Neutrophil (primary cell): ENCODE measurements around the gene MTRF1.

Experiments used
- H3K27ac ChIP-seq: fragments of 200-600 bp; sonication (generic); 2 replicates; pipeline ENCODE4 v1.5.1; 2016; ENCODE audit warnings: mild to moderate bottlenecking, moderate library complexity
- H3K27me3 ChIP-seq: fragments of 200-600 bp; sonication (generic); 2 replicates; pipeline ENCODE4 v1.6.0; 2016; ENCODE audit warnings: mild to moderate bottlenecking
- H3K36me3 ChIP-seq: fragments of 200-600 bp; sonication (generic); 2 replicates; pipeline ENCODE4 v1.5.1; 2017
- H3K4me1 ChIP-seq, 2 experiments: fragments of 200-600 bp in 1 of 2; sonication (generic) in 1 of 2; 1 replicate in 1 of 2; 2 replicates in 1 of 2; pipeline versions ENCODE4 v1.5.1 to v1.6.1; 2013 to 2016; ENCODE audit warnings: low read depth in 1 of 2, low read length in 1 of 2, mild to moderate bottlenecking in 1 of 2, moderate library complexity in 1 of 2; ENCODE audit not compliant: control insufficient read depth in 1 of 2, insufficient read depth in 1 of 2
- H3K4me3 ChIP-seq, 2 experiments: fragments of 200-600 bp in 1 of 2; sonication (generic) in 1 of 2; 1 replicate in 1 of 2; 2 replicates in 1 of 2; pipeline ENCODE4 v1.5.1; 2013 to 2016; ENCODE audit warnings: low read depth in 1 of 2, low read length in 1 of 2, mild to moderate bottlenecking in 1 of 2, moderate library complexity in 1 of 2
- H3K9me3 ChIP-seq: fragments of 200-600 bp; sonication (generic); 2 replicates; pipeline ENCODE4 v1.5.1; 2016
- CTCF ChIP-seq: fragments of 200-600 bp; sonication (generic); IDR thresholded peaks from 2 replicates; pipeline ENCODE4 v1.5.1; 2016; ENCODE audit warnings: antibody characterized with exemption

Gene MTRF1

GRCh38 chr13:41274881-41275280, 11.5 kb upstream of the MTRF1 start:
- no peaks in the 10 kb centered on the region for H3K27me3 ChIP-seq
- no peak overlapping the region for H3K4me3 ChIP-seq
- no peak overlapping the region for H3K27ac ChIP-seq
- H3K4me1 ChIP-seq, result no peaks in the 10 kb centered on the region
- TF ChIP-seq CTCF, result no peak
- no peaks in the 10 kb centered on the region for H3K36me3 ChIP-seq
- no peaks in the 10 kb centered on the region for H3K9me3 ChIP-seq

- TF ChIP-seq CTCF, result no peak
- Histone ChIP-seq H3K27ac (no peak overlapping the region), H3K9me3 (peaks cover 3% of the 10 kb centered on the region), H3K4me3 (no peak overlapping the region), H3K27me3 (no peaks in the 10 kb centered on the region), H3K36me3 (no peaks in the 10 kb centered on the region), H3K4me1 (no peaks in the 10 kb centered on the region)
Observed at GRCh38 chr13:41273831-41274441, 10.6 kb upstream of the MTRF1 start.

- Histone ChIP-seq H3K4me3 (no peak overlapping the region), H3K9me3 (peaks cover 3% of the 10 kb centered on the region), H3K27ac (no peak overlapping the region), H3K36me3 (no peaks in the 10 kb centered on the region), H3K4me1 (no peaks in the 10 kb centered on the region), H3K27me3 (no peaks in the 10 kb centered on the region)
- no peak for TF ChIP-seq CTCF
Observed at GRCh38 chr13:41271456-41272285, 8.3 kb upstream of the MTRF1 start.

GRCh38 chr13:41268764-41269163, 5.4 kb upstream of the MTRF1 start:
- no peaks in the 10 kb centered on the region for H3K36me3 ChIP-seq
- no peak for TF ChIP-seq CTCF

GRCh38 chr13:41267106-41267505, 3.7 kb upstream of the MTRF1 start:
- peaks cover 13% of the 10 kb centered on the region in 2 experiments for H3K4me1 ChIP-seq
- peaks cover 3% of the 10 kb centered on the region for H3K9me3 ChIP-seq
- H3K27ac ChIP-seq, result no peak overlapping the region
- no peak overlapping the region for H3K4me3 ChIP-seq
- no peak for TF ChIP-seq CTCF
- H3K36me3 ChIP-seq, result no peaks in the 10 kb centered on the region
- H3K27me3 ChIP-seq, result no peaks in the 10 kb centered on the region

More at GRCh38 chr13:41268764-41269163, 5.4 kb upstream of the MTRF1 start:
- H3K27me3 ChIP-seq, result no peaks in the 10 kb centered on the region
- H3K4me1 ChIP-seq, result peaks cover 3% of the 10 kb centered on the region in 2 experiments
- peaks cover 3% of the 10 kb centered on the region for H3K9me3 ChIP-seq
- no peak overlapping the region for H3K4me3 ChIP-seq
- H3K27ac ChIP-seq, result no peak overlapping the region
